Measurements from ENCODE around the gene PLD5. TPM values are rescaled to one million over a fixed set of nuclear protein-coding genes. Genes with fewer than 3 reads are reported as not detected.
"Not testable (repeated sequence)": the region's sequence is repeated elsewhere in the genome, so short reads cannot be mapped to it uniquely, and the experiment has no call there.

PLD5 gene
- total and polyA plus RNA-seq, 8 donors = 0.04 to 0.71 (median 0.24) TPM; not detected in 2

- H3K9me3 ChIP-seq; H3K27ac ChIP-seq; ATAC-seq; H3K27me3 ChIP-seq; DNase-seq; FAIRE-seq; intact Hi-C loops (cut with DNase I); H3K4me1 ChIP-seq; H3K4me3 ChIP-seq; H3K36me3 ChIP-seq: not testable (repeated sequence)
- WGBS, 2 donors = 37 to 44% methylated on average over 5 of the region's 5 CpGs
Measured at GRCh38 chr1:242282758-242283485, 241.6 kb downstream of the PLD5 start.

- WGBS, 2 donors = 40 to 49% methylated on average over 3 of the region's 3 CpGs
- intact Hi-C loops (cut with DNase I); DNase-seq: not testable (repeated sequence)
Measured at GRCh38 chr1:242278406-242278805, 246.1 kb downstream of the PLD5 start.

GRCh38 chr1:242276769-242277168, 247.7 kb downstream of the PLD5 start:
- FAIRE-seq; H3K4me1 ChIP-seq; H3K36me3 ChIP-seq; H3K9me3 ChIP-seq; ATAC-seq; H3K4me3 ChIP-seq; intact Hi-C loops (cut with DNase I); H3K27me3 ChIP-seq; H3K27ac ChIP-seq; DNase-seq: not testable (repeated sequence)
- WGBS, 2 donors = 67 to 74% methylated on average over 6 of the region's 6 CpGs

More at GRCh38 chr1:242278406-242278805, 246.1 kb downstream of the PLD5 start:
- not testable (repeated sequence) for H3K9me3 ChIP-seq, H3K4me3 ChIP-seq, H3K27me3 ChIP-seq, ATAC-seq, H3K36me3 ChIP-seq, H3K4me1 ChIP-seq, H3K27ac ChIP-seq, FAIRE-seq

- intact Hi-C loops (cut with DNase I); DNase-seq; H3K9me3 ChIP-seq; H3K36me3 ChIP-seq; H3K4me1 ChIP-seq; H3K27ac ChIP-seq; H3K27me3 ChIP-seq; ATAC-seq; FAIRE-seq; H3K4me3 ChIP-seq: not testable (repeated sequence)
- 75 to 82% methylated on average over 2 of the region's 2 CpGs for WGBS, 2 donors
Measured at GRCh38 chr1:242267004-242267403, 257.5 kb downstream of the PLD5 start.

GRCh38 chr1:242264419-242264818, 260.1 kb downstream of the PLD5 start:
- H3K36me3 ChIP-seq; intact Hi-C loops (cut with DNase I); H3K4me1 ChIP-seq; DNase-seq; H3K27ac ChIP-seq; H3K4me3 ChIP-seq; FAIRE-seq; H3K9me3 ChIP-seq; H3K27me3 ChIP-seq; ATAC-seq: not testable (repeated sequence)
- 45 to 51% methylated on average over 6 of the region's 7 CpGs for WGBS, 2 donors

GRCh38 chr1:242245255-242245654, 279.2 kb downstream of the PLD5 start:
- H3K27ac ChIP-seq = no peak overlapping the region
- no peak overlapping the region for H3K4me3 ChIP-seq
- intact Hi-C loops (cut with DNase I) = no loop called here
- H3K9me3 ChIP-seq = no peaks in the 10 kb centered on the region
- DNase-seq (no peak), FAIRE-seq (no peak), ATAC-seq (no peak)
- TF ChIP-seq CTCF (IDR thresholded peaks at IDR 0.05) = no peak
- H3K4me1 ChIP-seq = no peaks in the 10 kb centered on the region
- no peaks in the 10 kb centered on the region for H3K36me3 ChIP-seq
- 58 to 70% methylated on average over 5 of the region's 5 CpGs for WGBS, 2 donors
- no peaks in the 10 kb centered on the region for H3K27me3 ChIP-seq

GRCh38 chr1:242243472-242243871, 281.0 kb downstream of the PLD5 start:
- H3K36me3 ChIP-seq = no peaks in the 10 kb centered on the region
- no peaks in the 10 kb centered on the region for H3K9me3 ChIP-seq
- ATAC-seq (peak in 2 of 4 donors; percentile 44 to 51), FAIRE-seq (no peak), DNase-seq (no peak)
- no peak for TF ChIP-seq CTCF (IDR thresholded peaks at IDR 0.05)
- H3K27ac ChIP-seq = no peak overlapping the region
- no peak overlapping the region for H3K4me3 ChIP-seq
- intact Hi-C loops (cut with DNase I) = no loop called here
- H3K27me3 ChIP-seq = no peaks in the 10 kb centered on the region
- H3K4me1 ChIP-seq = no peaks in the 10 kb centered on the region
- WGBS, 2 donors = 51 to 62% methylated on average over 1 of the region's 1 CpG
